Regular cardiac myocyte (primary cell): Measurements from ENCODE around the gene SPN. TPM values are rescaled to one million over a fixed set of nuclear protein-coding genes. Genes with fewer than 3 reads are reported as not detected.

Experiments used
- total RNA-seq: library from RNA; depleted of rRNA; stranded (reverse); fragments of >200 nt; gene quantifications from 2 replicates; pipeline ENCODE4 v1.2.3, GENCODE V29; 2014

The SPN gene
- total RNA-seq, result not detected in 2 replicates

DNA sequence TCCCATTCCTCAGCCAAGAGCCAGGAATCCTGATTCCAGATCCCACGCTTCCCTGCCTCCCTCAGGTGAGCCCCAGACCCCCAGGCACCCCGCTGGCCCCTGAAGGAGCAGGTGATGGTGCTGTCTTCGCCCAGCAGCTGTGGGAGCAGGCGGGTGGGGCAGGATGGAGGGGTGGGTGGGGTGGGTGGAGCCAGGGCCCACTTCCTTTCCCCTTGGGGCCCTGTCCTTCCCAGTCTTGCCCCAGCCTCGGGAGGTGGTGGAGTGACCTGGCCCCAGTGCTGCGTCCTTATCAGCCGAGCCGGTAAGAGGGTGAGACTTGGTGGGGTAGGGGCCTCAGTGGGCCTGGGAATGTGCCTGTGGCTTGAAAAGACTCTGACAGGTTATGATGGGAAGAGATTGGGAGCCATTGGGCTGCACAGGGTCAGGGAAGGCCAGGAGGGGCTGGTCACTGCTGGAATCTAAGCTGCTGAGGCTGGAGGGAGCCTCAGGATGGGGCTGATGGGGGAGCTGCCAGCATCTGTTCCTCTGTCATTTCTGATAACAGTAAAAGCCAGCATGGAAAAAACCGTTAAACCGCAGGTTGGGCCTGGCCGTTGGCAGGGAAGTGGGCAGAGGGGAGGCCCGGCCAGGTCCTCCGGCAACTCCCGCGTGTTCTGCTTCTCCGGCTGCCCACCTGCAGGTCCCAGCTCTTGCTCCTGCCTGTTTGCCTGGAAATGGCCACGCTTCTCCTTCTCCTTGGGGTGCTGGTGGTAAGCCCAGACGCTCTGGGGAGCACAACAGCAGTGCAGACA, at the start of gene SPN:
SPN (plus strand) TSS at position 232 of the 791 bp plus-strand sequence; CDS start at position 714, 482 bp downstream.

DNA sequence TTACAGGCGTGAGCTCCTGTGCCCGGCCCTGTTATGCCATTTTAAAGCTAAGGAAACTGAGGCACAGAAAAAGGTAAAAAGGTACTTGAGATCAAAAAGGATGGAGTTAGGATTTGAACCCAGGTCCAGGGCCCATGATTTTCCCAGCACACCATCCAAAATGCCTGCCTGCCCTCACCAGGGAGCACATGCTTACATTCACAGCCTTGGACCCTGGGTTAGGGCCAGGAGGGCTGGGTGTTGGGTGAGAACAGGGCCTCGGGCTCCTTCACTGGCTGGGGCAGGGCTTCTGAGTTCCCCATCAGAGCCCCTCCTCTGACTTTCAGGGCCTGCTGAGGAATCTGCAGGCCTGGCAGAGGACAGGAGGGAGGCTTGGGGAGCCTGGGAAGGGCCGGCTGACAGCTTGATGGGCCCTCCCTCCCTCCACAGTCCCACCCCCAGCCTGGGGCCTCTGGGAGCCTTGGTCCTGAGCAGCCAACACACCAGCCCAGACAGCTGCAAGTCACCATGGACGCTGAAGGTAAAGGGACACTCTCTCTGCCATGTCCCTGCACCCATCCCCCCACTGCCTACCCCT, 15.7 kb downstream of the SPN start, which contains the start of gene QPRT:
QPRT (plus strand) TSS at position 490 of the 577 bp plus-strand sequence; CDS start at position 508, 18 bp downstream.

Other genes with a start within 250 kb of the SPN start
- 29.9 and 50.0 TPM in 2 replicates for gene BOLA2, start 208.9 kb upstream of the SPN start, total RNA-seq
- gene SLX1B, start 208.7 kb upstream of the SPN start, total RNA-seq, result 11.0 and 20.7 TPM in 2 replicates
- 1.7 and 2.3 TPM in 2 replicates for gene SULT1A4, start 203.3 kb upstream of the SPN start, total RNA-seq
- 5.4 and 13.5 TPM in 2 replicates for gene NPIPB12, start 156.8 kb upstream of the SPN start, total RNA-seq
- 10.9 and 22.8 TPM in 2 replicates for gene QPRT, start 15.9 kb downstream of the SPN start, total RNA-seq
- gene C16orf54, start 82.7 kb downstream of the SPN start, total RNA-seq, result not detected in 2 replicates
- gene ZG16, start 115.0 kb downstream of the SPN start, total RNA-seq, result not detected in 2 replicates
- 15.2 and 94.1 TPM in 2 replicates for gene KIF22, start 127.5 kb downstream of the SPN start, total RNA-seq
- gene MAZ, start 143.3 kb downstream of the SPN start, total RNA-seq, result 87.7 and 188 TPM in 2 replicates
- gene PRRT2, start 148.9 kb downstream of the SPN start, total RNA-seq, result 0.58 and 3.1 TPM in 2 replicates
- gene PAGR1, start 152.9 kb downstream of the SPN start, total RNA-seq, result 12.7 and 32.4 TPM in 2 replicates
- 188 and 263 TPM in 2 replicates for gene MVP, start 157.2 kb downstream of the SPN start, total RNA-seq
- 86.8 and 102 TPM in 2 replicates for gene CDIPT, start 200.0 kb downstream of the SPN start, total RNA-seq
- 3.5 and 10.4 TPM in 2 replicates for gene SEZ6L2, start 236.3 kb downstream of the SPN start, total RNA-seq
- gene ASPHD1, start 237.2 kb downstream of the SPN start, total RNA-seq, result 13.0 and 15.3 TPM in 2 replicates